Left lung (tissue), 10 donors: ENCODE results near the gene N4BP3. TPM values are rescaled to one million over a fixed set of nuclear protein-coding genes. Genes with fewer than 3 reads are reported as not detected.

Source experiments
- ATAC-seq: fragments of 200-7000 bp; cut with Tn5 transposase; one replicate; pipeline ENCODE4 v1.9.1; 2020; ENCODE audit warnings: moderate library complexity
- DNase-seq, 4 donors: peaks; one replicate each; pipeline ENCODE4 v3.0.0-alpha.2; 2013 to 2020
- H3K27ac ChIP-seq, 2 donors: fragments of 200-600 bp; sonication (generic) in 1 of 2; one replicate each; pipeline versions ENCODE4 v1.5.0 to v1.8.0; 2020 to 2021
- H3K27me3 ChIP-seq, 2 donors: fragments of 200-600 bp; sonication (generic) in 1 of 2; one replicate each; pipeline versions ENCODE4 v1.5.0 to v1.8.0; 2020 to 2021
- H3K36me3 ChIP-seq, 2 donors: fragments of 200-600 bp; sonication (generic) in 1 of 2; one replicate each; pipeline versions ENCODE4 v1.5.0 to v1.8.0; 2020 to 2021
- H3K4me1 ChIP-seq, 2 donors: fragments of 200-600 bp; one replicate each; pipeline ENCODE4 v1.8.0; 2021
- H3K4me3 ChIP-seq, 2 donors: fragments of 200-600 bp; sonication (generic) in 1 of 2; one replicate each; pipeline versions ENCODE4 v1.5.0 to v1.8.0; 2020 to 2021; ENCODE audit warnings: mild to moderate bottlenecking in 1 of 2
- H3K9me3 ChIP-seq, 2 donors: fragments of 200-600 bp; sonication (generic) in 1 of 2; one replicate each; pipeline versions ENCODE4 v1.5.0 to v1.8.0; 2020 to 2021
- CTCF ChIP-seq, 2 donors: fragments of 200-600 bp; sonication (generic) in 1 of 2; IDR thresholded peaks; one replicate each; pipeline versions ENCODE4 v1.5.0 to v1.8.0; 2021; ENCODE audit warnings: antibody characterized with exemption in 2 of 2
- intact Hi-C, 2 donors: fragments of 100-400 bp; cut with DNase I; formaldehyde crosslinking; loops; one replicate each; pipeline versions ENCODE4 v1.11.2 to v1.14.2; 2022
- polyA plus RNA-seq, 6 donors: library from polyadenylated mRNA; unstranded; fragments of 120-200 nt; gene quantifications; one replicate each; pipeline ENCODE4 v1.2.1, GENCODE V29; 2013; ENCODE audit not compliant: insufficient read length in 6 of 6
- total RNA-seq, 2 donors: library from RNA; stranded (reverse); fragmentation: NEBNext Ultra II Directional; extraction: Animal tissue kit (Norgen Biotek cat#: 25700); gene quantifications; one replicate each; pipeline ENCODE4 v1.2.1, GENCODE V29; 2021
- donor health status: DM: no; HTN: yes; CAD: no.
- donor health status: DM: no; HTN: no; CAD: no.

The N4BP3 gene
- total and polyA plus RNA-seq, 8 donors = 3.6 to 20.4 (median 15.4) TPM

- no peak for TF ChIP-seq CTCF (IDR thresholded peaks at IDR 0.05)
- Histone ChIP-seq H3K27me3 (peaks cover 6 to 24% of the 10 kb centered on the region in 2 donors), H3K4me1 (peaks cover 0 to 2% of the 10 kb centered on the region in 2 donors), H3K36me3 (no peaks in the 10 kb centered on the region), H3K4me3 (no peak overlapping the region), H3K9me3 (no peaks in the 10 kb centered on the region), H3K27ac (no peak overlapping the region)
- ATAC-seq (no peak), DNase-seq (no peak)
- intact Hi-C loops = loop anchor here (5.0 kb wide), 1 partner anchor 69 kb away; no protein-coding TSS in a partner anchor
These were observed 34.9 kb upstream of the N4BP3 start for GRCh38 chr5:178078197-178079010.

GRCh38 chr5:178080056-178080455 lies 33.3 kb upstream of the N4BP3 start:
- no peak for TF ChIP-seq CTCF (IDR thresholded peaks at IDR 0.05)
- no peaks in the 10 kb centered on the region for H3K36me3 ChIP-seq
- DNase-seq = no peak
- H3K4me1 ChIP-seq = peaks cover 0 to 2% of the 10 kb centered on the region in 2 donors
- no peak overlapping the region for H3K27ac ChIP-seq
- intact Hi-C loops = no loop called here
- no peak for ATAC-seq
- no peaks in the 10 kb centered on the region for H3K9me3 ChIP-seq
- peaks cover under 1 to 12% of the 10 kb centered on the region in 2 donors for H3K27me3 ChIP-seq
- H3K4me3 ChIP-seq = no peak overlapping the region

DNA sequence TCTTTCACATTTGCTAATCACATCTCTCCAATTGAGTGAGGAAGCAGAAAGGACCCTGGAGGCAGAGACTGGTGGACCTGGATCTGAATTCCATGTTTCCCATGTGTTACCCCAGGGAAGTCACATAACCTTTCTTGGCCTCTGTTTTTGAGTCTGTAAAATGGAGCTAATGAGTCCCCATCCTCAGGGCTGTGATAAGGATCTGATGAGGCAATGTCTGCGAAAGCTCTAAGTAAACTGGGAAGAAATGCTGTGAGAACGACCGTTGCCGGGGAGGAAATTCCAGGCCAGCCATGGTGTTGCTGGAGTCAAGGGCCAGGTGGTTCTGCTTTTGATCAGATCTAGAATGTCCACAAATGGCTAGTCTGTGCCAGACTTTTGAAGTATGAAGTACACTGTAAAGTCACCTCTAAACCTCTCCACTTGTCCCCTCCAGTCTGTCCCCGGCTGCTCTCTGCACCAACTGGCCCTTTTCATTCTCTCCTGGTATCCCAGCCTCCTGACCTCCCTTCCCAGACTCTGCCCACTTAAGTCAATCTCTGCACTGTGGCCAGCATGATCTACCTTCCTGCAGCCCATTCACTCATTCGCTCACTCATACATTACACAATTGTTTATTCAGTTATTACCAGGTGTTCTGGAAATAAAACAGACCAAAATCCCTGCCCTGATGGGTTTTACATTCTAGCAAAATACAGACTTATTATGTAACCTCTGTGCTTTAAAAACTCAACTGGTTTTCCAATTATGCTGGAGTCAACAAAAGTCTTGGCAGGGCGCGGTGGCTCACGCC lies 32.5 kb upstream of the N4BP3 start:
- Histone ChIP-seq H3K27me3 (peaks cover 0 to 12% of the 10 kb centered on the region in 2 donors), H3K9me3 (no peaks in the 10 kb centered on the region), H3K4me1 (peaks cover 0 to 2% of the 10 kb centered on the region in 2 donors), H3K4me3 (no peak overlapping the region), H3K27ac (no peak overlapping the region), H3K36me3 (no peaks in the 10 kb centered on the region)
- intact Hi-C loops = no loop called here
- TF ChIP-seq CTCF (IDR thresholded peaks at IDR 0.05) = no peak
- ATAC-seq (no peak), DNase-seq (no peak)

DNA sequence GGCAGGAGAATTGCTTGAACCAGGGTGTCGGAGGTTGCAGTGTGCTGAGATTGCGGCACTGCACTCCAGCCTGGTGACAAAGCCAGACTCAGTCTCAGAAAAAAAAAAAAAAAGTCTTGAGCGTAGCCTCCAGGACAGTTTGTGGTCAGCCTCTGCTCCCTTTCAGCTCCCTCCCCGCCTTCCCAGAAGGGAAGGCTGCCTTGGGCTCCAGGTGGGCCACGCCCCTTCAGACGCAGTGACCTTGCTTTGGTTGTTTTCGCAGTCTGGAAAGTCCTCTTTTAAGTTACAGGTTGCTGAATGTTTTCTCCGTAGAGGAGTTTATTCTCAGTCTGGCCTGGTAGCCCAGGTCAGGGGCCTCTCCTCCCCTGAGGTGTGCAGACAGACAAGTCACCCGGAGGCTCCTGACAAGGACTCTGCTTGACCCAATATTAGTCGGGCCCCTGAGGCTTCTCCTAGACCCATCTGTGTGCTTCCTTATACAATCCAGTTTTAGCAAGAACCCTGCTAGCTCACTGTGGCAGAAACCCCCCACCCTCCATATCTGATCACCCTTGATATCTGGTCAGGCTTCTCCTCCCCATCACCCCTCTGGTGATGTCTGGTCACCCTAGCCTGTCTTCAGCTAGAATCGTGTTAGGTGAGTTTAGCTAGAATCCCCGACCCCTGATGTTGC lies 31.6 kb upstream of the N4BP3 start:
- DNase-seq = no peak
- Histone ChIP-seq H3K4me1 (no peaks in the 10 kb centered on the region), H3K27me3 (peaks cover 0 to 19% of the 10 kb centered on the region in 2 donors), H3K4me3 (no peak overlapping the region), H3K36me3 (no peaks in the 10 kb centered on the region), H3K9me3 (no peaks in the 10 kb centered on the region), H3K27ac (no peak overlapping the region)
- no peak for ATAC-seq
- intact Hi-C loops = no loop called here
- TF ChIP-seq CTCF (IDR thresholded peaks at IDR 0.05) = no peak
